Measurements from ENCODE around the gene EIF3L. TPM values are rescaled to one million over a fixed set of nuclear protein-coding genes. Genes with fewer than 3 reads are reported as not detected.

EIF3L gene
- total RNA-seq, 1 experiment from 2014 or later: 739 TPM

DNA sequence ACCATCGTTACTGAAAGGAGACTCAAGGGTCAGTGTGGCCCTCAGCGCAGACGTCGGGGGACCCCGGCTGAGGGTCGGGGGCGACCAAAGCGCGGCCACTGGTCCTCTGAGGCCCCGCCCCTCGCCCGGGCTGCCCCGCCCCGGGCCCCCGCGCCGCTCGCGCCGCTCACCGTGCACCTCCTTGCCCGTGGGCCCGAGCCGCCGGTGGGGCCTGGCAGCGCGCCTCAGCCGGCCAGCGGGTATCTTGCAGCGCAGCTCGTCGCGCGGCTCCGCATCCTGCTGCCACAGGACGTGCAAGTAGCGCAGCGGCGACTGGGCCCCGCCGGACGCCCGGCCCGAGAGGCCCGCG lies 5.5 kb upstream of the EIF3L start:
- H3T11ph ChIP-seq (ENCODE audit: low read length): no peak overlapping the region
- no peaks in the 10 kb centered on the region for H3K79me1 ChIP-seq (ENCODE audit: insufficient read depth, low read depth, low read length, poor library complexity, severe bottlenecking)
- Mint-ChIP-seq H3K9me3 (no peaks in the 10 kb centered on the region), H3K27ac (peak overlapping the region; percentile 12 to 85 (median 81); a peak in 3 of 7 replicates), H3K4me3 (peak overlapping the region; percentile 85 to 93), H3K36me3 (ENCODE audit: insufficient read depth in 1 of 3, low read depth in 3 of 3) (peaks cover 8 to 18% (median 9%) of the 10 kb centered on the region in 3 experiments; a peak in 5 of 7 replicates), H3K27me3 (ENCODE audit: low read depth) (no peaks in the 10 kb centered on the region), H3K4me1 (peaks cover 16% of the 10 kb centered on the region in 2 experiments; a peak in 3 of 4 replicates)
- H3K79me2 ChIP-seq (ENCODE audit: insufficient read depth, low read length): no peaks in the 10 kb centered on the region; the same call in 1 of the 2 replicates
- 0 out of 2 replicates have a peak, but pooled peaks cover 2% of the 10 kb centered on the region for H3K27me3 ChIP-seq (ENCODE audit: insufficient read depth, low read length)
- H3K23me2 ChIP-seq (ENCODE audit: insufficient read length, low read depth, low read length, poor library complexity, severe bottlenecking): no peaks in the 10 kb centered on the region
- no peak overlapping the region for H4K5ac ChIP-seq (ENCODE audit: insufficient read length, low read depth, low read length)
- no peak overlapping the region for H3K4ac ChIP-seq (ENCODE audit: low read depth, low read length)
- H2AFZ ChIP-seq (ENCODE audit: low read length): no peak overlapping the region
- no peaks in the 10 kb centered on the region for H3K4me1 ChIP-seq (ENCODE audit: insufficient read depth, low read length)
- no peak overlapping the region for H4K8ac ChIP-seq (replicated peaks; ENCODE audit: insufficient read length, low read depth, low read length)
- no peak overlapping the region for H2BK20ac ChIP-seq (ENCODE audit: low read depth, low read length, poor library complexity, severe bottlenecking)
- no peak overlapping the region for H3K27ac ChIP-seq (ENCODE audit: insufficient read length, low read depth, low read length)
- WGBS (ENCODE audit: extremely low coverage, insufficient read length, low lambda C conversion rate): no CpG with 5 or more reads among the region's 46 CpGs
- no peaks in the 10 kb centered on the region for H4K20me1 ChIP-seq (ENCODE audit: control insufficient read depth, insufficient read depth, insufficient read length)
- no peak for DNase-seq
- H3K14ac ChIP-seq (ENCODE audit: insufficient read depth, low read length): no peak overlapping the region
- H3K23ac ChIP-seq (ENCODE audit: insufficient read length, low read depth, low read length): no peak overlapping the region
- H3K9me3 ChIP-seq (ENCODE audit: control insufficient read depth, low read depth, low read length): no peaks in the 10 kb centered on the region
- TF ChIP-seq, protein P1, sequence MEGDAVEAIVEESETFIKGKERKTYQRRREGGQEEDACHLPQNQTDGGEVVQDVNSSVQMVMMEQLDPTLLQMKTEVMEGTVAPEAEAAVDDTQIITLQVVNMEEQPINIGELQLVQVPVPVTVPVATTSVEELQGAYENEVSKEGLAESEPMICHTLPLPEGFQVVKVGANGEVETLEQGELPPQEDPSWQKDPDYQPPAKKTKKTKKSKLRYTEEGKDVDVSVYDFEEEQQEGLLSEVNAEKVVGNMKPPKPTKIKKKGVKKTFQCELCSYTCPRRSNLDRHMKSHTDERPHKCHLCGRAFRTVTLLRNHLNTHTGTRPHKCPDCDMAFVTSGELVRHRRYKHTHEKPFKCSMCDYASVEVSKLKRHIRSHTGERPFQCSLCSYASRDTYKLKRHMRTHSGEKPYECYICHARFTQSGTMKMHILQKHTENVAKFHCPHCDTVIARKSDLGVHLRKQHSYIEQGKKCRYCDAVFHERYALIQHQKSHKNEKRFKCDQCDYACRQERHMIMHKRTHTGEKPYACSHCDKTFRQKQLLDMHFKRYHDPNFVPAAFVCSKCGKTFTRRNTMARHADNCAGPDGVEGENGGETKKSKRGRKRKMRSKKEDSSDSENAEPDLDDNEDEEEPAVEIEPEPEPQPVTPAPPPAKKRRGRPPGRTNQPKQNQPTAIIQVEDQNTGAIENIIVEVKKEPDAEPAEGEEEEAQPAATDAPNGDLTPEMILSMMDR (conservative IDR thresholded peaks at IDR 0.05): no peak
- H2AK5ac ChIP-seq (ENCODE audit: insufficient read length, low read length): no peak overlapping the region
- no peak overlapping the region for H4K91ac ChIP-seq (ENCODE audit: insufficient read length, low read depth, low read length)
- H3K4me2 ChIP-seq (ENCODE audit: insufficient read depth, insufficient read length, low read length): peak overlapping the region; percentile 77
- H3K18ac ChIP-seq (ENCODE audit: insufficient read length, low read depth, low read length): no peak overlapping the region
- no peak overlapping the region for H2BK5ac ChIP-seq (ENCODE audit: insufficient read length, low read length)
- H3K56ac ChIP-seq (ENCODE audit: insufficient read length, low read depth, low read length): no peak overlapping the region
- no peak overlapping the region for H2BK120ac ChIP-seq (ENCODE audit: low read depth, low read length, poor library complexity, severe bottlenecking)
- no peak overlapping the region for H2BK15ac ChIP-seq (ENCODE audit: low read depth, low read length)
- peak overlapping the region; percentile 43 for H3K9ac ChIP-seq (ENCODE audit: extremely low read depth, insufficient read length, low read length)
- H2BK12ac ChIP-seq (ENCODE audit: insufficient read length, low read depth, low read length): no peak overlapping the region

All from H9 (cell line).